HG03565 (cell line): ENCODE measurements around the gene SLC18A3.

Source experiments
- ATAC-seq: cut with Tn5 transposase; IDR thresholded peaks from one replicate; pipeline ENCODE4 v1.9.1; 2021; ENCODE audit warnings: mild to moderate bottlenecking, moderate library complexity; ENCODE audit not compliant: unreplicated experiment

The SLC18A3 gene

GRCh38 chr10:49610458-49611165, 502 bp downstream of the SLC18A3 start:
- no peak for ATAC-seq

GRCh38 chr10:49611166-49611815, 1.2 kb downstream of the SLC18A3 start:
- ATAC-seq, result no peak

- ATAC-seq, result no peak
Measured at GRCh38 chr10:49611816-49612512, 1.9 kb downstream of the SLC18A3 start.

GRCh38 chr10:49612513-49613164, 2.5 kb downstream of the SLC18A3 start:
- no peak for ATAC-seq

GRCh38 chr10:49613165-49613881, 3.2 kb downstream of the SLC18A3 start:
- no peak for ATAC-seq

GRCh38 chr10:49613882-49614241, 3.8 kb downstream of the SLC18A3 start, which contains the start of gene CHAT:
CHAT (plus strand) TSS chr10:49614037; CDS start chr10:49614190, 153 bp downstream.
- no peak for ATAC-seq

GRCh38 chr10:49614242-49615198, 4.4 kb downstream of the SLC18A3 start:
- ATAC-seq, result no peak

- no peak for ATAC-seq
Measured at GRCh38 chr10:49615213-49615612, 5.1 kb downstream of the SLC18A3 start.

- no peak for ATAC-seq
Measured at GRCh38 chr10:49615721-49616120, 5.6 kb downstream of the SLC18A3 start.

GRCh38 chr10:49616421-49617101, 6.5 kb downstream of the SLC18A3 start:
- ATAC-seq, result no peak

- no peak for ATAC-seq
Measured at GRCh38 chr10:49617121-49618020, 7.3 kb downstream of the SLC18A3 start.

- ATAC-seq, result no peak
Measured at GRCh38 chr10:49618821-49619220, 8.7 kb downstream of the SLC18A3 start.

- ATAC-seq, result no peak
Measured at GRCh38 chr10:49619613-49620012, 9.5 kb downstream of the SLC18A3 start.

- ATAC-seq, result no peak
Measured at GRCh38 chr10:49620286-49620810, 10.2 kb downstream of the SLC18A3 start.

- no peak for ATAC-seq
Measured at GRCh38 chr10:49620841-49621378, 10.8 kb downstream of the SLC18A3 start.

- ATAC-seq, result no peak
Measured at GRCh38 chr10:49621561-49621960, 11.5 kb downstream of the SLC18A3 start.
